Measurements from ENCODE around the gene PERM1. TPM values are rescaled to one million over a fixed set of nuclear protein-coding genes. Genes with fewer than 3 reads are reported as not detected.
A peak's percentile ranks its signal among the peaks of the same experiment; 100 is the strongest.

The PERM1 gene
- total and polyA plus RNA-seq, 4 donors = under 0.01 to 0.06 TPM; not detected in 2

GRCh38 chr1:925561-926421 is 56.1 kb downstream of the PERM1 start:
- Histone ChIP-seq H3K27me3 (ENCODE audit: control insufficient read depth in 4 of 4, insufficient read depth in 4 of 4, low read length in 3 of 4) (peaks cover 0 to 3% (median 3%) of the 10 kb centered on the region in 4 donors), H3K4me3 (ENCODE audit: low read depth in 1 of 3, low read length in 3 of 3) (peak overlapping the region in 1 of 3 donors; percentile 61), H3K36me3 (ENCODE audit: control insufficient read depth in 4 of 4, insufficient read depth in 3 of 4, low read depth in 1 of 4, low read length in 3 of 4) (no peaks in the 10 kb centered on the region), H3K9me3 (ENCODE audit: control insufficient read depth in 4 of 4, low read length in 3 of 4) (no peaks in the 10 kb centered on the region), H3K4me1 (ENCODE audit: control insufficient read depth in 4 of 4, insufficient read depth in 4 of 4, low read length in 3 of 4) (peaks cover 9 to 38% (median 23%) of the 10 kb centered on the region in 4 donors), H3K27ac (ENCODE audit: low read depth in 1 of 2, low read length in 2 of 2) (no peak overlapping the region), H3K9ac (ENCODE audit: low read depth in 1 of 2, low read length in 2 of 2) (no peak overlapping the region)
- 12% methylated on average over 65 of the region's 65 CpGs for WGBS
- TF ChIP-seq, protein P1, sequence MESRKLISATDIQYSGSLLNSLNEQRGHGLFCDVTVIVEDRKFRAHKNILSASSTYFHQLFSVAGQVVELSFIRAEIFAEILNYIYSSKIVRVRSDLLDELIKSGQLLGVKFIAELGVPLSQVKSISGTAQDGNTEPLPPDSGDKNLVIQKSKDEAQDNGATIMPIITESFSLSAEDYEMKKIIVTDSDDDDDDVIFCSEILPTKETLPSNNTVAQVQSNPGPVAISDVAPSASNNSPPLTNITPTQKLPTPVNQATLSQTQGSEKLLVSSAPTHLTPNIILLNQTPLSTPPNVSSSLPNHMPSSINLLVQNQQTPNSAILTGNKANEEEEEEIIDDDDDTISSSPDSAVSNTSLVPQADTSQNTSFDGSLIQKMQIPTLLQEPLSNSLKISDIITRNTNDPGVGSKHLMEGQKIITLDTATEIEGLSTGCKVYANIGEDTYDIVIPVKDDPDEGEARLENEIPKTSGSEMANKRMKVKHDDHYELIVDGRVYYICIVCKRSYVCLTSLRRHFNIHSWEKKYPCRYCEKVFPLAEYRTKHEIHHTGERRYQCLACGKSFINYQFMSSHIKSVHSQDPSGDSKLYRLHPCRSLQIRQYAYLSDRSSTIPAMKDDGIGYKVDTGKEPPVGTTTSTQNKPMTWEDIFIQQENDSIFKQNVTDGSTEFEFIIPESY (IDR thresholded peaks at IDR 0.05) = no peak
- TF ChIP-seq TAF1 (conservative IDR thresholded peaks at IDR 0.05) (no peak), ATF3 (IDR thresholded peaks at IDR 0.05) (no peak), HNF4A (conservative IDR thresholded peaks at IDR 0.05) (no peak), SP1 (IDR thresholded peaks at IDR 0.05) (no peak), NR2F2 (IDR thresholded peaks at IDR 0.05) (no peak)
- TF ChIP-seq, protein P2, sequence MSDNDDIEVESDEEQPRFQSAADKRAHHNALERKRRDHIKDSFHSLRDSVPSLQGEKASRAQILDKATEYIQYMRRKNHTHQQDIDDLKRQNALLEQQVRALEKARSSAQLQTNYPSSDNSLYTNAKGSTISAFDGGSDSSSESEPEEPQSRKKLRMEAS (IDR thresholded peaks at IDR 0.05) = no peak
- DNase-seq (ENCODE audit: low spot score) = no peak

Small RNA genes lying within 50 kb of the gene (small RNA-seq; reads per million reads assigned to genes)
- not detected for gene AL645608.3

Other genes starting within 250 kb of the PERM1 start
- 1 to 10 TPM; 1.2 to 1.3 TPM for gene SAMD11, start 58.2 kb downstream of the PERM1 start, total RNA-seq
- gene SAMD11, start 58.2 kb downstream of the PERM1 start, polyA plus RNA-seq = 1 to 10 TPM in 1 of 2 donors, under 1 TPM in 1; 0.51 to 4.1 TPM
- 10 to 100 TPM; 28.7 to 34.5 TPM for gene NOC2L, start 22.8 kb downstream of the PERM1 start, total RNA-seq
- gene NOC2L, start 22.8 kb downstream of the PERM1 start, polyA plus RNA-seq = 10 to 100 TPM; 17.1 to 31.3 TPM
- gene KLHL17, start 21.5 kb downstream of the PERM1 start, total RNA-seq = 1 to 10 TPM in 1 of 2 donors, under 1 TPM in 1; 0.98 to 5.4 TPM
- 1 to 10 TPM; 1.2 to 3.0 TPM for gene KLHL17, start 21.5 kb downstream of the PERM1 start, polyA plus RNA-seq
- gene PLEKHN1, start 15.6 kb downstream of the PERM1 start, total RNA-seq = under 1 TPM in 1 of 2 donors, not detected in 1; 0.17 TPM
- under 1 TPM in 1 of 2 donors, not detected in 1; 0.18 TPM for gene PLEKHN1, start 15.6 kb downstream of the PERM1 start, polyA plus RNA-seq
- 1 to 10 TPM in 1 of 2 donors, under 1 TPM in 1; 0.93 to 1.7 TPM for gene HES4, start 18.0 kb upstream of the PERM1 start, total RNA-seq
- 1 to 10 TPM; 1.7 to 1.9 TPM for gene HES4, start 18.0 kb upstream of the PERM1 start, polyA plus RNA-seq
- gene ISG15, start 31.4 kb upstream of the PERM1 start, total RNA-seq = 10 to 100 TPM in 1 of 2 donors, 1 to 10 TPM in 1; 9.3 to 30.1 TPM
- 10 to 100 TPM; 82.8 to 89.4 TPM for gene ISG15, start 31.4 kb upstream of the PERM1 start, polyA plus RNA-seq
- 10 to 100 TPM; 15.7 to 22.4 TPM for gene AGRN, start 38.0 kb upstream of the PERM1 start, total RNA-seq
- gene AGRN, start 38.0 kb upstream of the PERM1 start, polyA plus RNA-seq = 10 to 100 TPM in 1 of 2 donors, 1 to 10 TPM in 1; 1.8 to 18.1 TPM
- under 1 TPM in 1 of 2 donors, not detected in 1; 0.14 TPM for gene RNF223, start 92.2 kb upstream of the PERM1 start, total RNA-seq
- not detected for gene RNF223, start 92.2 kb upstream of the PERM1 start, polyA plus RNA-seq
- 1 to 10 TPM; 3.9 to 7.0 TPM for gene C1orf159, start 134.0 kb upstream of the PERM1 start, total RNA-seq
- 1 to 10 TPM; 4.5 to 4.8 TPM for gene C1orf159, start 134.0 kb upstream of the PERM1 start, polyA plus RNA-seq
- not detected for gene TTLL10, start 191.8 kb upstream of the PERM1 start, total RNA-seq
- gene TTLL10, start 191.8 kb upstream of the PERM1 start, polyA plus RNA-seq = not detected
- gene TNFRSF18, start 224.5 kb upstream of the PERM1 start, total RNA-seq = under 1 TPM in 1 of 2 donors, not detected in 1; 0.19 TPM
- gene TNFRSF18, start 224.5 kb upstream of the PERM1 start, polyA plus RNA-seq = under 1 TPM; 0.17 to 0.24 TPM
- under 1 TPM in 1 of 2 donors, not detected in 1; 0.08 TPM for gene TNFRSF4, start 232.1 kb upstream of the PERM1 start, total RNA-seq
- gene TNFRSF4, start 232.1 kb upstream of the PERM1 start, polyA plus RNA-seq = under 1 TPM; 0.15 to 0.35 TPM
- 10 to 100 TPM; 48.7 to 92.5 TPM for gene SDF4, start 249.9 kb upstream of the PERM1 start, total RNA-seq
- 100 to 1,000 TPM in 1 of 2 donors, 10 to 100 TPM in 1; 59.3 to 180 TPM for gene SDF4, start 249.9 kb upstream of the PERM1 start, polyA plus RNA-seq

All from liver (tissue), 10 donors.